ENCODE measurements around the gene AQP7. TPM values are rescaled to one million over a fixed set of nuclear protein-coding genes. Genes with fewer than 3 reads are reported as not detected.
"Not testable (repeated sequence)": the region's sequence is repeated elsewhere in the genome, so short reads cannot be mapped to it uniquely, and the experiment has no call there.

AQP7 gene
- total RNA-seq, 4 donors from 2014 or later, result 2.1 to 10.7 (median 4.1) TPM

DNA sequence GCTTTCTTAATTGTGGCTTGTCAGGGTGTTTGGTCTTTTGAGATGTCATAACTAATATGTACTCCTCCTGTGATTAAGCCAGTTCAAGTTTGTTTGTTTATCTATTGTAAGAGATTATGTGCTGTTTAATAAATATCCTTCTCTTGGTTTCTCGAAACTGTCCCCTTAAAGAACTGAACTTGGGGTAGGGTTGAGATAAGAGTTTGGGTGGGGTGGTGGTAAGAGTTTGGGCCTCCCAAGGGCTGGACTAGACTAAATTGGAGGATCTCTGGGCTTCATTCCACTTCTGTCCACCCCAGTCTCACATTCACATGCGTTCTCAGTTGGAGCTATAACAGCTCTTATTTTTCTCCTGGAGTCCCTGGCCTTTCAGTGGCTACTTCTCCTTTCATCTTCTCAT, 38.2 kb downstream of the AQP7 start:
- DNase-seq (no peak), ATAC-seq (no peak)
- no peaks in the 10 kb centered on the region for H3K27me3 ChIP-seq
- H3K27ac ChIP-seq, result peak overlapping the region in 2 of 4 donors; percentile 14 to 58
- H3K4me1 ChIP-seq, result peaks cover 0 to 8% of the 10 kb centered on the region in 2 donors
- H3K4me3 ChIP-seq, result no peak overlapping the region
- TF ChIP-seq, protein P1, sequence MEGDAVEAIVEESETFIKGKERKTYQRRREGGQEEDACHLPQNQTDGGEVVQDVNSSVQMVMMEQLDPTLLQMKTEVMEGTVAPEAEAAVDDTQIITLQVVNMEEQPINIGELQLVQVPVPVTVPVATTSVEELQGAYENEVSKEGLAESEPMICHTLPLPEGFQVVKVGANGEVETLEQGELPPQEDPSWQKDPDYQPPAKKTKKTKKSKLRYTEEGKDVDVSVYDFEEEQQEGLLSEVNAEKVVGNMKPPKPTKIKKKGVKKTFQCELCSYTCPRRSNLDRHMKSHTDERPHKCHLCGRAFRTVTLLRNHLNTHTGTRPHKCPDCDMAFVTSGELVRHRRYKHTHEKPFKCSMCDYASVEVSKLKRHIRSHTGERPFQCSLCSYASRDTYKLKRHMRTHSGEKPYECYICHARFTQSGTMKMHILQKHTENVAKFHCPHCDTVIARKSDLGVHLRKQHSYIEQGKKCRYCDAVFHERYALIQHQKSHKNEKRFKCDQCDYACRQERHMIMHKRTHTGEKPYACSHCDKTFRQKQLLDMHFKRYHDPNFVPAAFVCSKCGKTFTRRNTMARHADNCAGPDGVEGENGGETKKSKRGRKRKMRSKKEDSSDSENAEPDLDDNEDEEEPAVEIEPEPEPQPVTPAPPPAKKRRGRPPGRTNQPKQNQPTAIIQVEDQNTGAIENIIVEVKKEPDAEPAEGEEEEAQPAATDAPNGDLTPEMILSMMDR (IDR thresholded peaks at IDR 0.05 in 4 of 5, conservative IDR thresholded peaks at IDR 0.05 in 1 of 5), result no peak
- TF ChIP-seq POLR2A (IDR thresholded peaks at IDR 0.05), result no peak
- no peaks in the 10 kb centered on the region for H3K9me3 ChIP-seq
- intact Hi-C loops (cut with DNase I; ENCODE audit: low total_unique reads), result no loop called here
- in situ Hi-C loops (cut with MboI; ENCODE audit: low sequenced_read_pairs in 4 of 4), result no loop called here
- H3K36me3 ChIP-seq, result peaks cover 5 to 49% of the 10 kb centered on the region in 2 donors

- peaks cover 0 to 29% of the 10 kb centered on the region in 2 donors for H3K36me3 ChIP-seq
- H3K9me3 ChIP-seq; H3K4me3 ChIP-seq; in situ Hi-C loops (cut with MboI; ENCODE audit: low sequenced_read_pairs in 4 of 4); ATAC-seq; H3K4me1 ChIP-seq; H3K27ac ChIP-seq; intact Hi-C loops (cut with DNase I; ENCODE audit: low total_unique reads); H3K27me3 ChIP-seq; DNase-seq: not testable (repeated sequence)
Measured at GRCh38 chr9:33358641-33359040, 43.7 kb downstream of the AQP7 start.

GRCh38 chr9:33355933-33356332, 46.4 kb downstream of the AQP7 start:
- Histone ChIP-seq H3K4me3 (no peak overlapping the region), H3K4me1 (no peaks in the 10 kb centered on the region), H3K27me3 (no peaks in the 10 kb centered on the region), H3K27ac (no peak overlapping the region), H3K36me3 (peaks cover 0 to 29% of the 10 kb centered on the region in 2 donors), H3K9me3 (no peaks in the 10 kb centered on the region)
- intact Hi-C loops (cut with DNase I; ENCODE audit: low total_unique reads) (no loop called here), in situ Hi-C loops (cut with MboI; ENCODE audit: low sequenced_read_pairs in 4 of 4) (no loop called here)
- no peak for TF ChIP-seq POLR2A (IDR thresholded peaks at IDR 0.05)
- TF ChIP-seq, protein P1 (IDR thresholded peaks at IDR 0.05 in 4 of 5, conservative IDR thresholded peaks at IDR 0.05 in 1 of 5), result no peak
- ATAC-seq (no peak), DNase-seq (no peak)

- no peak for TF ChIP-seq POLR2A (IDR thresholded peaks at IDR 0.05)
- TF ChIP-seq, protein P1 (IDR thresholded peaks at IDR 0.05 in 4 of 5, conservative IDR thresholded peaks at IDR 0.05 in 1 of 5), result no peak
- Histone ChIP-seq H3K4me3 (no peak overlapping the region), H3K27ac (peak overlapping the region in 1 of 4 donors; percentile 8), H3K9me3 (no peaks in the 10 kb centered on the region), H3K4me1 (no peaks in the 10 kb centered on the region), H3K36me3 (peaks cover 0 to 34% of the 10 kb centered on the region in 2 donors), H3K27me3 (no peaks in the 10 kb centered on the region)
- ATAC-seq, result no peak
- DNase-seq, result no peak
- in situ Hi-C loops (cut with MboI; ENCODE audit: low sequenced_read_pairs in 4 of 4), result no loop called here
- intact Hi-C loops (cut with DNase I; ENCODE audit: low total_unique reads), result no loop called here
Measured at GRCh38 chr9:33354651-33355211, 47.6 kb downstream of the AQP7 start.

DNA sequence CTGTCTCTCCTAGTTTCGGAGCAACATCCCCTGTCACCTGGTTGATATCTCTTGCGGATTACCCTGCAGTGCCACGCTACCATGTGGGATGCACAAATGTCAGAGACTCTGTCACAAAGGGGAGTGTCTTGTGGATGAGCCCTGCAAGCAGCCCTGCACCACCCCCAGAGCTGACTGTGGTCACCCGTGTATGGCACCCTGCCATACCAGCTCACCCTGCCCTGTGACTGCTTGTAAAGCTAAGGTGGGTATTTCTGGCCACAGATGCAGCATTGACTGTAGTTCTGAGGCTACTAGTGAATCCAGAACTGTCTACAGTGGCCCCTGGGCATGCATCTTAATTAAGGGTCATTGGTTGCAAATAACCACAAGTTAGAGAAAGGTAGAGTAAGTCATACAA, 50.8 kb downstream of the AQP7 start:
- Histone ChIP-seq H3K4me3 (no peak overlapping the region), H3K4me1 (no peaks in the 10 kb centered on the region), H3K36me3 (peaks cover 0 to 48% of the 10 kb centered on the region in 2 donors), H3K27me3 (no peaks in the 10 kb centered on the region), H3K27ac (no peak overlapping the region), H3K9me3 (no peaks in the 10 kb centered on the region)
- no peak for ATAC-seq
- no peak for TF ChIP-seq POLR2A (IDR thresholded peaks at IDR 0.05)
- TF ChIP-seq, protein P1 (IDR thresholded peaks at IDR 0.05 in 4 of 5, conservative IDR thresholded peaks at IDR 0.05 in 1 of 5), result no peak
- intact Hi-C loops (cut with DNase I; ENCODE audit: low total_unique reads), result no loop called here
- in situ Hi-C loops (cut with MboI; ENCODE audit: low sequenced_read_pairs in 4 of 4), result no loop called here
- DNase-seq, result no peak

Measured in gastrocnemius medialis (tissue), 4 donors.